NT2/D1 (cell line): Measurements from ENCODE around the gene GAL3ST2.
"Not testable (repeated sequence)": the region's sequence is repeated elsewhere in the genome, so short reads cannot be mapped to it uniquely, and the experiment has no call there.

Source experiments
- DNase-seq: peaks from one replicate; pipeline ENCODE4 v3.0.0-alpha.2; 2011; ENCODE audit warnings: low read depth, low spot score
- H3K27me3 ChIP-seq: 2 replicates; pipeline ENCODE4 v1.6.0; 2011; ENCODE audit warnings: mild to moderate bottlenecking; ENCODE audit not compliant: insufficient read length, insufficient read depth
- H3K36me3 ChIP-seq: 2 replicates; pipeline ENCODE4 v1.6.1; 2011; ENCODE audit warnings: mild to moderate bottlenecking, low read length, mixed read lengths; ENCODE audit not compliant: insufficient read depth, insufficient read length
- H3K4me1 ChIP-seq: 2 replicates; pipeline ENCODE4 v1.5.1; 2011; ENCODE audit not compliant: insufficient read depth, insufficient read length
- H3K4me3 ChIP-seq: 2 replicates; pipeline ENCODE4 v1.5.1; 2011; ENCODE audit warnings: low read depth; ENCODE audit not compliant: insufficient read length
- H3K9ac ChIP-seq: 2 replicates; pipeline ENCODE4 v1.6.0; 2011; ENCODE audit warnings: low read depth; ENCODE audit not compliant: insufficient read length
- H3K9me3 ChIP-seq: 2 replicates; pipeline ENCODE4 v1.5.1; 2011; ENCODE audit warnings: mild to moderate bottlenecking, low read length; ENCODE audit not compliant: insufficient read depth
- SUZ12 ChIP-seq: IDR thresholded peaks from 2 replicates; pipeline ENCODE4 v1.6.1; 2011; ENCODE audit not compliant: insufficient read length, insufficient read depth; ENCODE audit errors: extremely low read depth
- YY1 ChIP-seq: IDR thresholded peaks from 2 replicates; pipeline ENCODE4 v1.6.1; 2011; ENCODE audit not compliant: insufficient read length, insufficient read depth
- ZNF274 ChIP-seq: IDR thresholded peaks from 2 replicates; pipeline ENCODE4 v1.6.1; 2011; ENCODE audit warnings: mild to moderate bottlenecking, low read depth, low read length

GAL3ST2 gene

DNA sequence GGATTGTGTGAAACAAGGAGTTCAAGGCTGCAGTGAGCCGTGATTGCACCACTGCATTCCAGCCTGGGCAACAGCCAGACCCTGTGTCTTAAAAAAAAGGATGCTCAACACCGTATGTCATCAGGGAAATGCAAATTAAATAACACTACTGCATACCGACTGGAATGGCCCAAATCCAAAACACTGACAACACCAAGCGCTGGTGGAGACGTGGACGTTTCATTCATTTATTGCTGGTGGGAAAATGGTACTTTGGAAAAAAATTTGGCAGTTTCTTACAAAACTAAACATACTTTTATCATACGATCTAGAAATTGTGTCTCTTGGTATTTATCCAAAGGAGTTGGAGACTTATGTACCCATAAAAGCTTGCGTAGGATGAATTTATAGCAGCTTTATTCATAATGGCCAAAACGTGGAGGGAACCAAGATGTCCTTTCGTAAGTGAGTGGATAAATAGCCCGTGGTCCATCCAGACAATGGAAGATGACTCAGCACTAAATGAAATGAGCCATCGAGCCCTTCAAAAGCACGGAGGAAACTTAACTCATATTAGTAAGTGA is 56.6 kb downstream of the GAL3ST2 start:
- TF ChIP-seq YY1 (no peak), SUZ12 (no peak), ZNF274 (no peak)

DNA sequence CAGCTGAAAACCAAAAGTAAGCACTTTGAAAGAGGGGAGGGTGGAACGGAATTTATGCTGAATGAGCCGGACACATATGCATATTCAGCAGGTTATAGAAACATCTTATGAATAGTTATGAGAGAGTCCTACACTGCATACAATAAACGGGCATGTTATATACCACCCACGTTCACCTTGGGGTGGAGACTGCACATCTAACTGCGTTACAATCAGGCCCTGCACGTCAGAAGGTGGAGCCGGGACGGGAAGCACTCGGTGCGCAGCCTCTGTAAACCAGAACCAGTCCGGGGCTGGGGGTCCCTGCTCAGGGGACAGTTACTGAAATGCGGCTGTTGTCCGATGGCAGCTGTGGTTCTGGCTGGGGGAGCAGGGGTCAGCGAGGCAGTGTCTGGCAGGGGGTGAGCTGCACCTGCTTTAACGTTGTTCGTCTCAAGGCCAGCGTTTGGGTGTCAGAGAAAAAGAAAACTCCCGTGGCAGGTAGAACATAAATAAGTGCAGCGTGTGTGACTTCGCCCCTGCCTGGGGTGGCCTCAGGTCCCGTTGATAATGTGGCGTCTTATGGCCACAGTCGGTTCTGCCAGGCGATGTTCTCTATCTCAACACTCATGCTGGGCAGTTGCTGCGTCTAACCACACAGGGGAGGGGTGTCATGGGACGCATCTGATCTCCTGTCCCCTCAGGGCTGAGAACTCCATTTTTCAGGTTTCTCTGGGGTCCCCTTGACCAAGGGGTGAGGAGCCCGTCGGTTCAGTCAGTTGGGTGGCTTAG is 57.3 kb downstream of the GAL3ST2 start:
- not testable (repeated sequence) for DNase-seq, H3K9ac ChIP-seq, H3K4me1 ChIP-seq, H3K27me3 ChIP-seq, H3K36me3 ChIP-seq, H3K4me3 ChIP-seq, H3K9me3 ChIP-seq

More for the DNA sequence above, 56.6 kb downstream of the GAL3ST2 start:
- Histone ChIP-seq H3K36me3 (no peaks in the 10 kb centered on the region), H3K4me3 (no peak overlapping the region), H3K27me3 (no peaks in the 10 kb centered on the region), H3K4me1 (no peaks in the 10 kb centered on the region), H3K9ac (no peak overlapping the region), H3K9me3 (peaks cover 10% of the 10 kb centered on the region; the same call in 1 of the 2 replicates)
- DNase-seq, result no peak

DNA sequence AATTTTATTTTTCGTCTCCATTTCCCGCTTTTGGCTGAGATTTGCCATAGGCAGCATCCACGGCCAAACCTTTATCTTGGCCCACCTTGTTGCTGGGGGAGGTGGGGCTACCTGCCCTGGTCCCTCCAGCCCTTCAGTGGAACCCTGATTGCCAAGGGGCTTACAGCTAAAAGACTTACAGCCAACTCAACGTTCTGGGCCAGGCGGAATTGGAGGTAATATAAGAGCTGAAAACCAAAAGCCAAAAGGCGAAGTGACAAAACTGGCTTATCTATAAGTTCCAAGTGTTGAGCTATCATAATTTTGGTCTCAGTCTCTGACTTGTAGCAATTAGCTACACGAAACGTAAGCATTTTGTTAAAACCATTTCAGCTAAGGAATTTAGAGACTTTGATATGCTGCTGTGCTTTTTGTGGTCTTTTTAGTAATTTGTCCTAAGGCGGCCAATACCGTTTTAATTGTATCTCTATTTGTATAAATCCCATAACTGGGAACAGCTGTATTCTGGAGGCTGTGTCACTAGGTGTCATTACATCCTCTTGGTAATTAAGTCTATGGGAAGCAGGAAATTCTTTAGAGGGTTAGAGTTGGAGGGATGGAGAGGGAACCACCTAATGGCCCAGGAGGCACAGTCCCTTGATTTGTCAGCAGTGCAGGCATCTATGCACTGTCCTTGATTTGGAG is 58.0 kb downstream of the GAL3ST2 start:
- Histone ChIP-seq H3K9ac (no peak overlapping the region), H3K27me3 (no peaks in the 10 kb centered on the region), H3K36me3 (no peaks in the 10 kb centered on the region), H3K4me3 (no peak overlapping the region), H3K9me3 (peaks cover 9% of the 10 kb centered on the region; the same call in 1 of the 2 replicates), H3K4me1 (no peaks in the 10 kb centered on the region)
- DNase-seq, result no peak
- TF ChIP-seq YY1, result no peak
- TF ChIP-seq SUZ12, result no peak
- TF ChIP-seq ZNF274, result no peak

DNA sequence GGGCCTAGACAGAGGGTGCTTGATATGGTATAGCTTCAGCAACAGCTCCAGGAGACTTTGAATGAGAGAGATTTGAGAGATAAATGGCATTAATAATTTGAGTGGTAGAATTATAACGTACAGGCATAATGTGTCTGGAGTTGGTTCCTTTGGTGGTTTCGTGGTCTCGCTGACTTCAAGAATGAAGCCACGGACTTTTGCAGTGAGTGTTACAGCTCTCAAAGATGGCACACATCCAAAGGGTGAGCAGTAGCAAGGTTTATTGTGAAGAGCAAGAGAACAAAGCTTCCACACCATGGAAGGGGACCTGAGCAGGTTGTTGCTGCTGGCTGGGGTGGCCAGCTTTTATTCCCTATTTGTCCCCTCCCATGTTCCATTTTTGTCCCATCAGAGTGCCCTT is 59.0 kb downstream of the GAL3ST2 start:
- Histone ChIP-seq H3K36me3 (no peaks in the 10 kb centered on the region), H3K27me3 (no peaks in the 10 kb centered on the region), H3K9me3 (peaks cover 9% of the 10 kb centered on the region; the same call in 1 of the 2 replicates), H3K9ac (no peak overlapping the region), H3K4me1 (no peaks in the 10 kb centered on the region), H3K4me3 (no peak overlapping the region)
- DNase-seq, result no peak
- TF ChIP-seq SUZ12 (no peak), ZNF274 (no peak), YY1 (no peak)

DNA sequence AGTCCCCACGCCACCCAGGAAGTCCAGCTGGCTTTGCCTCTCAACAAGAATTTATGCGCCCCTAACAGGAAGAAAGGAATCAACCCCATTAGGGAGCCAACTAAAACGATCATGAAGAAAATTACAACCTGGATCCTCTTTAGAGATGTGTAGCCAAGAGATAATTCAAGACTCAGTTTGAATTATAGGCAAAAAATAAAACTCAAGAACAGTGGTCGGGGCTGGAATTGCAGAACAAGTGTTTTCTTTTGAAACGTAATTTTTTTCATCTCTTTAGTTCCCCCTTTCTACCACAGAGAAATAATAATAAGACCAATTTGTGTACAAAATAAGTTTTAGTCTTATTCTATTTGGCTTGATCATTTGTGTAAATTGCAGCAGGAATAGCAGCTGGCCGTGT is 59.7 kb downstream of the GAL3ST2 start:
- Histone ChIP-seq H3K4me1 (peaks cover 1% of the 10 kb centered on the region), H3K4me3 (no peak overlapping the region), H3K9ac (no peak overlapping the region), H3K9me3 (peaks cover 9% of the 10 kb centered on the region; the same call in 1 of the 2 replicates), H3K36me3 (no peaks in the 10 kb centered on the region), H3K27me3 (no peaks in the 10 kb centered on the region)
- DNase-seq, result no peak
- TF ChIP-seq SUZ12 (no peak), YY1 (no peak), ZNF274 (no peak)

DNA sequence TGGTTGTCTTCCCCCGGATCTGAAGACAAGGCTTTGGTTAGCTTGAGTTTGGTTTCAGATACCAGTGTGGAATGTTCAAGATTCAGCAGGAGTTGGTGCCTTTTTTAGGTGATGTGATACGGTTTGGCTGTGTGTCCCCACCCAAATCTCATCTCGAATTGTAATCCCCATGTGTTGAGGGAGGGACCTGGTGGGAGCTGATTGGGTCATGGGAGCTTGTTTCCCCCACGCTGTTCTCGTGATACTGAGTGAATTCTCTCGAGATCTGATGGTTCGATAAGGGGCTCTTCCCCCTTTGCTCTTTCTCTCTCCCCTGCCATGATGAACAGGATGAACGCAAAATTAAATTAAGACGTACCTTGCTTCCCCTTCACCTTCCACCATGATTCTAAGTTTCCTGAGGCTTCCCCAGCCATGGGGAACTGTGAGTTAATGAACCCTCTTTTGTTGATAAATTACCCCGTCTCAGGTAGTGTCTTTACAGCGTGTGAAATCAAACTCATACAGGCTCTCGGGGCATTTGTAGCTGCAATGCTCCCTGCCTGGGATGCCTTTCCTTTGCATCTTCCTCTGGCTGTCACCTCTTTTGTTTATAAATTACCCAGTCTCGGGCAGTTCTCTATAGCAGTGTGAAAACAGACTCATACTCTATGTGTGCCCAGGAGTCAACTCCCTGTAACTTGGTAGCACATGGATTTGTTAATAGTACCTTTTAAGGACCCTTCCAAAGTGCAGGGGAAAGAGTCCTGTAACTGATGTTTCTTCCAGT is 60.8 kb downstream of the GAL3ST2 start:
- no peaks in the 10 kb centered on the region for H3K36me3 ChIP-seq
- no peak for DNase-seq
- H3K4me3 ChIP-seq, result no peak overlapping the region
- no peak overlapping the region for H3K9ac ChIP-seq
- no peaks in the 10 kb centered on the region for H3K27me3 ChIP-seq
- no peak for TF ChIP-seq SUZ12
- no peak for TF ChIP-seq YY1
- TF ChIP-seq ZNF274, result no peak
- H3K9me3 ChIP-seq, result peaks cover 9% of the 10 kb centered on the region; the same call in 1 of the 2 replicates
- peaks cover 3% of the 10 kb centered on the region for H3K4me1 ChIP-seq

DNA sequence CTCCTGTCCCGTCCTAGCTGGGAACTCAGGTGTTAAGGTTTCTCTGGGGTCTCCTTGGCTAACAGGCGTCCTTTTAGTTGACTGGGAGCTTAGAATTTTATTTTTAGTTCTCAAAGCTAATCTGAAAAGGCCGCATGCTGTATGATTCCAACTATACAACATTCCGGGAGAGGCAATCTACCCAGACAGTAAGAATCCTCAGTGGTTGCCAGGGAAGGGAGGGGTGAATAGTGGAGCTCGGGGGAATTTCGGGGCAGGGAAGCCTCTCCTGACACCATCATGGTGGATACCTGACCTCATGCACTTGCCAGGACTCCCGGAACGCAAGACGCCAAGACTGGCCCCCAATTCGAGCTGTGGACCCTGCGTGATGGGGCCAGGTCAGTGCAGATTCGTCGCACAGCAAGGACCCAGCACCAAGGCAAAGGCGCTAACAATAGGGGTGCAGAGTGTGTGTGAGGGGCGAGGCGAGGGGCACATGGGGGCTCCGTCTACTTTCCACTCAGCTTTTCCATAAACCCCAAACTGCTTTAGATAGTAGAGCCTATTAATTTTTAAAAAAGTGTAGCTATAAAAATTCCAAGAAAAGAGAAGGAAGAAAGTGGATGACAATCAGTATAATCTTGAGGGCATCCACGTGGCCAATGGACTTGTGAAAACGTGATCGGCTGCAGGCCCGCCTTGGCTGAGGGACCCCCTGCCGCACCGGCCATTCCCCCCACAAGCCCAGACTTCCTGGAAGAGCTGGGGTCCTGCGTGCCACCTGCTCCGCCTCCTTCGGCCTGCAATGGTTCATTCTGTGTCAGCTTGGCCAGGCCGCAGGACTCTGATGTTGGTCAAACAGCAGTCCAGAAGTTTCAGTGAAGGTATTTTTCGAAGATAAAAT is 64.8 kb downstream of the GAL3ST2 start:
- H3K4me1 ChIP-seq, result peaks cover 10% of the 10 kb centered on the region
- peaks cover 12% of the 10 kb centered on the region for H3K27me3 ChIP-seq
- no peaks in the 10 kb centered on the region for H3K36me3 ChIP-seq
- H3K9me3 ChIP-seq, result no peaks in the 10 kb centered on the region
- no peak for TF ChIP-seq ZNF274
- no peak for TF ChIP-seq SUZ12
- no peak for TF ChIP-seq YY1
- no peak for DNase-seq
- no peak overlapping the region for H3K9ac ChIP-seq
- no peak overlapping the region for H3K4me3 ChIP-seq
